GM19452 (cell line): ENCODE data around the gene H2AZ2.
"Not testable (repeated sequence)": the region's sequence is repeated elsewhere in the genome, so short reads cannot be mapped to it uniquely, and the experiment has no call there.

Source experiments
- ATAC-seq: cut with Tn5 transposase; IDR thresholded peaks from one replicate; pipeline ENCODE4 v1.9.1; 2021; ENCODE audit not compliant: unreplicated experiment

Gene H2AZ2

DNA sequence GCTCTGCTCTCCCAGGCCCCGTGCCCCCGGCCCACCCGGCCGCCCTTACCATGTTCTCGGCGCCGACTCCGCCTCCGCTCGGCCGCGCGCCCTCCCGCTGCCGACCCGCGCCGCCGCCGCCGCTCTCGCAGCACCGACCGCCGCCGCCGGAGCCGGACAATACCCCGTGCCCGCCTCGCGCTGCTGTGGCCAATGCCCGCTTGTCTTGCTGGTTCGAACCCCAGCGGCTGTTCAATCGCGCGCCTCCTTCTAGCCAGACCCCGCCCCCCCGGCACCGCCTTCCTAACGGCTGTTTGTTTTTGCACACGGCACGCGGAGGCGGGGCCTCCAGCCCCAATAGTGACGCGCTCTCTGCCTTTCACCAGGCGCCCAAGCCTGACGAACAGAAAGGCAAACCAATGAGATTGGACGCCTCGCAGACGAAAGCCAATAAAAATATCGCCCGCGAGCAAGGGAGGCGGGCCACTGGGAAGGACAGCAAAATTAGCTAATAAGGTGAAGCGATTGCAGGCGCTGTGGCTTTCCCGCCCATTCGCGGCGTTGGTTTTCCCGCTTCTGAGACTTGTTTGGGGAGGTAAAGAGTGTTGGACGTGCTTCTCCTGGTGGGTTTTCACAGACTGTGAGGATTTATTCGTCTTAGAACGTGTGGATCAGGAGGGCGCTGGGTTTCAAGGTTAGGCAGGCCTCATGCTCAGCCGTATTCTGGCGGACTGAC is at the start of gene H2AZ2:
Gene H2AZ2, minus strand, starts transcription at position 168 of the 715 bp plus-strand sequence. Its CDS starts 116 bp downstream, at position 52.
- peak; percentile 81 for ATAC-seq

DNA sequence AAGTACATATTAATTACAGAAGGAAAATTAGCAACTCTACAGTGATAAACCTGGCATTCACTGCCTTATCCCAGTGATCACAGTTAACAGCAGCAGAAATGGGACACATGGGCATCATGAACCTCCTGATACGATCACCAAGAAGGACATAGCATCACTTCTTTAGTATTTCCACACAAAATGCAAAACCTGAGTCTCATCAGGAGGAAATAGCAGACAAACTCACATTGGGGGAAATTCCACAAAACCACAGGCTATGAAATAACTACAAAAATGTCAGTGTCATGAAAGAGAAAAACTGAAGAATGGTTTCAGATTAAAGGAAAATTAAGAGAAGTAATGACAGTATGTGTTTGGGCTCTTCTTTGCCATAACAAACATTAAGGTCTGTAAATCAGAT is 49.4 kb upstream of the H2AZ2 start:
- no peak for ATAC-seq

DNA sequence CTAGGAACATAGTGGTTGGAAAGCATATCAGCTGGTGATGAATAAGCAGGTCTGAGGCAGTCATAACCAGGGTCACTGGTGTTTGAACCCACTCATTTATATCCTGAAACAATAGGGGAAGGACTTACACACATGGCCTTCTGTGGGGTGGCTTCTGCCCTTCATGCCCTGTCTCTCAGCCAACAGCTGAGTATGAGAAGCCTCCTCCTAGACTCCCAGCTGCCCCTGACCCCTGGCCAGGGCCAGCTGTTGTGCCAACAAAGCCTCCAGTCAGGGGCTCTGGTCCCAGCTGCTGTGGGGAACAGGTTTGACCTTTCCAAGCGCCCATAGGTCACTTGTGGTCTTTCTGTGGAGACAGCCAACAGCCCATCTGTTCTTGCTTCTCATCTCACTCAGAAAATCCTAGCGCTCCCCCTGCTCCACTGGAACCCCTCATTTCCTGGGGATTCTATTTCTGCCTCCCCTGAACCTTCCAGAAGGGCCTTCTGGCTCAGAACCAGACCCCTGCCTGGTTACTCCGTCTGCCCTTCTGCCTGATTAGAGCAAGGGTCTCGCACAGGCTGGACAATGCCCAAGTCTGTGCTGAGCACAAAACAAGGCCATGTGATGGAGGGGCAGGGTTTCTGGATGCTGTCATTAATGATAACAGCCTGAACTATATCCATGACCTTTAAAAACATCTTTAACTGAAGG is 47.1 kb upstream of the H2AZ2 start:
- ATAC-seq: no peak

DNA sequence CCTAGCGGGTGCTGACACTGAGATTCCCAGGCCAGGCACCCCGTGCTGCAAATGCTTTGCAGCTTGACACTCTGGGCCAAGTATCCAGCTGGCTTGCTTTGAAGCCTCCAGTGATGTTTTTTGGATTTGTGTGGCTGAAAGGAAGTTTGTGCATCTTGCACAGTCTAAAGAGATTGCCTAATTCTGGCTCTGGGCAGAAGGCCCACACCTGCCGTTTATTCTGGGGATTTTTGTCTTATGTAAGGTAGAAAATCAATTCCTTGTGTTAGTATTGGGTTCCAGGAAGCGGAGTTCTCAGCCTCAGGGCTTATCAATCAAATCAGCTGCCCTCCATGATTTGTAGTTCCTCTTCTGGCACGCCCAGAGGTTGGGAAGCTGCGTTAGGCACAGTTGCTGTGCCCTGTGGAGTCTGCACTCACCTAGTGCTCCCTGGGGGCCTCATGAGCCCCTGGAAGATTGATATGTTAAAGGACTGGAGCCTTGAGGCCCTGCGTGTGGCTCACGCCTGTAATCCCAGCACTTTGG is 45.9 kb upstream of the H2AZ2 start:
- ATAC-seq: no peak

DNA sequence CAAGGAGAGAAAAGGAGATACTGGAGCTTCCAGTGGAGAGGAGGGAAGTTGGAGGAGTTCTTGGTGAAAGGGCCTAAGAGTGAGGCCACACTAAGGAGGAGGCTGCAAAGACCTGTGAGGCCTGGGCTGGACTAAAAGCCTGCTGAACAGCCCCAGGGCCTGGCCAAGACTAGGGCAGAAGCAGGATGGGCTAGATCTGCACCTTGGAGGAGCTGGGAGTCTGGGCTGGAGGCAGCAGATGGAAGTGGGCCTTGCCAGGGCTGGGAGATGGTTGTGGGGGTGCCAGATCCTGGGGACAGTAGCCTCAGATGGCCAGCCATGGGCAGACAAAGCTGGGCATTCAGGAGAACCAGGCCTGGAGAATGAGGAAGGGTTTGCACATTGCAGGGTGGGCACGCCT is 43.9 kb upstream of the H2AZ2 start:
- no peak for ATAC-seq

DNA sequence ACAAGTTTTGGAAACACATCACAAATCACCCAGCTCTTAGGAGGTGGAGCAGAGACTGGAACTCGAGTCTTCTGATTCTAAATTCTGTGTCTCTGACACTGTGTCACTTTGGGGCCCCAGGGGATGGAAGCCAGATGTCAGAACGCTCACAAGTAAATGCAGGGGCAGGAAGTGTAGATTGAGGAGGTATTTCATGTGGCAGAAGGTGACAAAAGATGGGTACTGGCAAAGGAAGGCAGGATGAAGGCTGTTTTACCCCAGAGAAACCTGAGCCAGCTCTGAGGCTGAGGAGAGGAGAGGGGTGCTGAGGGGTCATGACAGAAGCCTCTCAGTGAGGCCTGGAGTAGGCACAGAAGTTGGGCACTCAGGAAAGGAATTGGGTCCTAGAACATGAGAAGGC is 43.5 kb upstream of the H2AZ2 start:
- no peak for ATAC-seq

DNA sequence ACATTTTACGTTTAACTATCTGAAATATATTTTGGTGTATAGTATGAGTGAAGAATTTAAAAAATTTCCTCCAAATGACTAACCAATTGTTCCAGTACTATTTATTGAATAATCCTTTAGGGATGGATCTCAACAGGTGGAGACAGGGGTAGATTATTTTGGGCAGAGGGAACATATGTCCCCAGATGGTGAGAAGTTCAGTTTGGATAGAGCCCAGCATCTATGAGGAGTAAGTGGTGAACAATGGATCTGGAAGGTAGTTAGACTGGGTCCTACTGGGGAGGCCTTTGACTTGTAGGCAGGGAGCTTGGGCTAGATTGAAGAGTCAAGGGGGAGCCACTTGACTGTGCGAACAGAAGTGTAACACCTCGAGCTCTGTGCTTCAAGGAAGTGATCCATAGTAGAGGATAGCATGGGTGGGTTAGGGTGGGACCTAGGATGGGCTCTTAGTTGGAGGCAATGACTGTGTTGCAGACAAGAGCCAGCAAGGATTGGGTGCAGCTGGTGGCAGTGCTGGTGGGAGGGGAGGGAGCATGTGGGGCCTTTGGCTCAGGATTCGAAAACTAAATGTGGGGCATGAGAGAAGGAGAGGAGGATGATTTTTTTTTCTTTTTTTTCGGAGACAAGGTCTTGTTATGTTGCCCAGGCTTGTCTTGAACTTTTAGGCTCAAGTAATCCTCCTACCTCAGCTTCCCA is 41.3 kb upstream of the H2AZ2 start:
- ATAC-seq: no peak

DNA sequence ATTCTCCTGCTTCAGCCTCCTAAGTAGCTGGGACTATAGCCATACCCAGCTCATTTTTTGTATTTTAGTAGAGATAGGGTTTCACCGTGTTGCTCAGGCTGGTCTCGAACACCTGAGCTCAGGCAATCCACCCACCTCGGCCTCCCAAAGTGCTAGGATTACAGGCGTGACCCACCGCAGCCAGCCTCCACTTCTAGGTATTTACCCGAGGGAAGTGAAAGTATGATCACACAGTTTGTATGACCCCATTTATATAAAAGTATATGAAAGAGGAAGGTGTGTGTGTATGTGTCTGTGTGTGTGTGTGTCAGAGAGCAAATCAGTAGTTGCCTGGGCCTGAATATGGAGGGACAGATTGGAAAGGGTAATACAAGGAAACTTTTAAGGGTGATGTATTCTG is 39.4 kb upstream of the H2AZ2 start:
- ATAC-seq: no peak

DNA sequence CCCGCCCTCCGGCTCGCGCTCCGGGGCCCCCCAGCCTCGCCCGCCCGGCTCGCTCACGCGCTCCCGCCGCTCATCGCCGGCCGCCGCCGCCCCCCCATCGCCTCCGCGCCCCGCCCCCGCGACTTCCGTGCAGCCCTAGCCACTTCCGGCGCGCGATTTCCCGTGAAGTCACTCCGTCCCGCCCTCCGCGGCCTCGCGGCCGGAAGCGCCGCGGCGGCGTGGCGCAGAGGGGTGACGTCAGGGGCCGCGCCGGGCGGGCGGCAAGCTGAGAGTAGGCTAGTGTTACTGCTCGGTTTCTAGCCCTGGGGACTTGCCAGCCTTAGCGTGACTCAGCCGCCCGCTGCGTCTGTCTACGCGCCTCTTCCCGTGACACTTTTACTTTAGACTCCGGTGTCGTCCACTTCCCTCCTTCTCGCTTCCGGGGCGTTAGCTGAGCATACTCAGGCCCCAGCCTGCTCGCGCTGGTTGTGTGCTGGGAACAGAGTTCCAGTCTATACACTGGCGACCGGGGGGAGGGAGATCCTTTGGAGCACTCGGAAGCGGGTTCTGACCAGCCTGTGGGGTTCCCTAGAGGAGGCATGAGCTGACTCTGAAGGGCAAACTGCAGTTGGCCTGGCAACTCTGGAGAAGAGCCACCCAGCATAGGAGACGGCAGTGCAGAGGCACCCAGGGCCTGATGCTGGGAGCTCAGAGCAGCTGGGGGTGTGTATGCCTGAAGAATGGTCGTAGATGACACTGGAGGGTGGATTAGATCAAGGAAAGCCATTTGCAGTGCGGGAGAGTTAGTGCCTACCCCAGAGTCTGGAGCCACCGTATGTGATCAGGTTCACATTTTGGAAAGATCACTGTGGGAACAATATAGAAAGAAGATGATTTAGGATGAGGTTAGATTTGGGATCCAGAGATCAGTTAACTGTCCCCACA is 37.8 kb upstream of the H2AZ2 start, which contains the start of gene PURB:
Gene PURB, minus strand, starts transcription at position 137 of the 924 bp plus-strand sequence. CDS start 182 bp downstream, outside the sequence.
- ATAC-seq: peak; percentile 86

DNA sequence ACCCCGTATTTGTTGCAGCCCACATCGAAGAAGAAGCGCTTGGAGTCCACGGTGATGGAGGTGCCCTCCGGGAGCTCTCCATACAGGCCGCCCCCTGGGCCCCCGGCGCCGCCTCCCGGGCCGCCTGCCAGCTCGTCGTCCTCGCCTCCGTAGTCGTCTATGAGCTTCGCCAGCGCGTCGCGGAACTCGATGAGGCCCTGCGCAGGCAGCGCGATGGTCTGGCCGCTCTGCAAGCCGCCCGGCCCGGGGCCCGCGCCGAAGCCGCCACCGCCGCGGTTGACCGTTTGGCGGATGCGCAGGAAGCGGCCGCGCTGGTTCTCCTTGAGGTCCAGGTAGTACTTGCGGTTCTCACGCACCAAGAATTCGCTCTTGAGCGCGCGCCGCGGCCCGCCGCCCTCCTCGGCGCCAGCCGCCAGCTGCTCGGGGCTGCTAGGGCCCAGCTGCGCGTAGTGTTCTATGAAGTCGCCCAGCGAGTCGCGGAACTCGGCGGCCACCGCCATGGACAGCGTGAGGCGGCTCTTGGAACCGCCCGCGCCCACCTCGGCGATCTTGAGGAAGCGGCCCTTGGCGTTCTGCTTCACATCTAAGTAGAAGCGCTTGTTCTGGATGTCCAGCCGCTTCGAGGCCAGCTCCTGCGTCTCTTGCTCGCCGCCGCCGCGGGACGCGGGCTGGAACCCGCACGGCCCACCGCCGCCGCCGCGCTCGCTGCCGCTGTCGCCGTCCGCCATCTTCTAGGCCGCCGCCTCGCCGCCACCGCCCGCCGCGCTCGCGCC is 36.9 kb upstream of the H2AZ2 start:
- ATAC-seq: peak; percentile 24

DNA sequence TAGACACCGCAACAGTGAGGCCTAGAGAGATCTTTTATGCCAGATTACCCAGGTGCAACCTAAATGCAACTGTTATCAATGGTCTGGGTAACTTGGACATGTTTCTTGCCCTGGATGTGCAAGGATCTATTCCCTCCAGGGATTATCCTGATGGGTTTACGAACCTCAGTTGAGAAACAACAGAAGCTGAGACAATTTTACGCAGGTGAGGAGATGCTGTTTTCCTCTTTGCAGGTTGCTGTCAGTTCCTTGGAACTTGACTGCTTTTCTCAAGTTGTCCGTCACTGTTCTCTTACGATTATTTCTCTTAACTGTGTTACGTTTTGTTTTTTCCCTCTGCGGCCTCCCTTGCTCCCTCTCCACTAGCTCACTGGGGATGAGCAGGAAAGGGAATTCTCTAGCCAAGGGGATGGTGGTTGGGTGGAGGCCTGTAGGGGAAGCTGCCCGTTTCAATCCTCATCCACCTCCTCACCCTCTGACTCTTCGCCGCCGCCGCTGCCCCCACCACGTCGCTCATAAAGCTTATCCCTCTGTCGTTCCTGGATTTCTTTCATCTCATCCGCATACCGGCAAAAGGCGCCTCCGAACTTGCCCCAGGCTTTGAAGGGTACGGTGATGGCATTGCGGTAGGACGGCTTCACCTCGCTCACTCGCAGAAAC is 36.2 kb upstream of the H2AZ2 start:
- ATAC-seq: no peak

DNA sequence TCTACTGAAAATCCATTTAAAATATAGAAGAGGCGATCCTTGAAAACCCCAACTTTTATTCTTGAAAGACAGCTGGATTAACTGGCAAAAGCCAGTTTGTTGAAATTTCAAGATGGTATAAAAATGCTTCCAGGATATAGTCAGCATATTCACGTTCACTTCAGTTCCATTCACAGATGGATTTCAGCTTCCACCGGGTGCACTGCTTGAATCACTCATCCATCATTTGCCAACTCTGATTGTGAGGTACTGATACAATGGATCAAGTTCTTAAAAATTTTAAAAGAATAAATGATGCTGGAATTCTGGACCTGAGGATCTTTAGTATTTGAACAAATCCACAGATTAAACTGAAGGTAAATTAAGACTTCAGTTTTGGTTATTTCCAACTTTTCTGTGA is 35.0 kb upstream of the H2AZ2 start:
- ATAC-seq: no peak

DNA sequence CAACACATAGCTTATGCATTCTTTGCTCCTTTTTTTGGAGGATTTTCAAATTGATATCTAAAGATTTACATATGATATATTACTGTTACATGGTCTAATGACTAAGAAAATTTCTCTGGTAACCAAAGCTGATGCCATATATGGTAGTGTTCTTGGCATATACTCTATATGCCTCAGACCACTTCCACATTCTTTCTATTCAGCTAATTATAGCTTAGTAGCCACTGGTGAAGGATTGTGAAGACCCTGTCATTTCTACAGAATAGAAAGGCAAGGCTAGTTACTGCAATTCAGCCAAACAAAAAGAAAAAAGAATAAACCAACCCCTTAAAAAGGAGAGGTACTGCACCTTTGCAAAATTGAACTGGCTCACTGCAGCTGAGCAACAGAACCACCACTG is 33.7 kb upstream of the H2AZ2 start:
- no peak for ATAC-seq

DNA sequence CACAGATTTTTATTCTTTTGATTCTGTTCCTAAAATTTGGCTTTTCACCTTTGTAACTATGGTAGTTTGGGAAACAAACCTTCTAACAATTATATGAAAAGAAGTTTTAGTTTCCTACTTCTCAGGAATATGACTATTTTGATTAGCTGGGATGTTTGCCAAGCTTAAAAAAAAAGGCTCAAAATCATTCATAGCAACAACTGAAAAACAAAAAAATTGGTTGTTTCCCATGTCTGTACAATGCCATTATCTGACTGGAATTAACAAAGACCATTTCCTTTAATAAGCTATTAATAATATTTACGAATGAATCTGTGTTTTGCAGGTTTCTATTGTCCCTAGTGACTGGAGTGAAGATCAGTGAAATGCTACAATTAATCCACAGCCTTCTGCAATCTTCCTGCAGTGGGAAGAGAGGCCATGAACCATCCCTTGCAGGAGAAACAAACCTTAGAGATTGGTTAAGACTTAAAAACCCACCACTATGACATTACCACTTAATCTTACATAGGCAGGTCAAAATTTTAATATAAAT is 33.2 kb upstream of the H2AZ2 start:
- ATAC-seq: no peak

DNA sequence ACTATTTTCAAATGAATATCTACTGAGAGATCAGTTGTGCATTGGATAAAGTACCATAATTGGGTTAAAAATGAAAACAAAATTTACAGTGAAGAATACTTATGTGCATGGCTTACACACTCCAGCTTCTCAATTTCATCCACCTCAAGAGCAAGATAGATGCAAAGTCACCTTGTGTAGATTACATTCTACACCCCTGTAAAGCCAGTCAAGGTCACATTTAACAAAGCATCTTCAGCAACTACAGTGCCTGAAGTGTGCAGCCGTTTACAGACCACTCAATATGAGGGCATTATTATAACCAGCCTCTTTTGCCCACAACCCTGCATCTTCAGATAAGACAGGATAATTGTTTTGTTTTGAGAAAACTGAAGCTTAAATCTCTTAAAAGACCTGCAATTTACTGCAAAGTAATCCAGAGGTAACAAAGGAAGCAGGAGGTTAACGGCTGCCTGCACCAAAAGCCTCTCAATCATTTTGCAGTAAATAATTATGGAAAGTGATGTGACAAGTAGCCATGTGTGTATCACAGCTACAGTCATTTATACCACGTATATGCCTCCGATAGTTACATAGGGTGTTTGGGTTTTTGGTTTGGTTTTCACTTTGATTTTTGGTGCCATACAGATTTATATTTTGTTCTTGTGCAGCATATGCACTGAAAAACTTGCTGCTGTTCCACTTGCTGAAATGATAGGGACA is 32.6 kb upstream of the H2AZ2 start:
- ATAC-seq: no peak

DNA sequence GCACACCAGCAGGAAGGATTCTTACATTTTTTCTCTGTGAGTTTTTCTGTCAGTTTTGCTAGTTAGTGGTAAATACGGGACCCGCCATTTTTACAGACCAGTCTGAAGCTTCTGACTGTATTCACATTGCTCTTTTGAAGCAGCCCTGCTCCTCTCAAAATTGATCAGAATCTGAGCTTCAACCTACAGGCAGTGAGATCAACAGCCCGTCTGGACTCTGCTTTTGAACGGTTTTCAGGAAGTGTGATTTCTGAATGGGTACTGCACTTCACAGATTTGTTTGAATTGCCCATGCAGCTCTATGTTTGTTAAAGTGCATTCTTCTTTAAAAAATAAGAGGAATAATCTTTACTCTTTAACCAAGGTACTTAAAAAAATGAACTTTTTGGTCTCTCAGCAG is 28.5 kb upstream of the H2AZ2 start:
- ATAC-seq: no peak

DNA sequence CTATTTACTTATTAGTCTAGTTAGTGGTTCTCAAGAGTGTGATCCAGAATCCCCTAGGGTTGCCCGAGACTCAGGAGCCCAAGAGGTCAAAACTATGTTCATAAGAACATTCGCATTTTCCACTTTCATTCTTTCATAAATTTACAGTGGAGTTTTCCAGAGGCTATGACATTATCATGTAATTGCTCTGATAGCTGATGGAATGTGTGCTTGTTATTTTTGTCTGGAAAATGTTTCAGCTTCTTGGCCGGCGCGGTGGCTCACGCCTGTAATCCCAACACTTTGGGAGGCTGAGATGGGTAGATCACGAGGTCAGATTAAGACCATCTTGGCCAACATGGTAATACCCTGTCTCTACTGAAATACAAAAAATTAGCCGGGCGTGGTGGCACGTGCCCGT is 27.4 kb upstream of the H2AZ2 start:
- no peak for ATAC-seq

DNA sequence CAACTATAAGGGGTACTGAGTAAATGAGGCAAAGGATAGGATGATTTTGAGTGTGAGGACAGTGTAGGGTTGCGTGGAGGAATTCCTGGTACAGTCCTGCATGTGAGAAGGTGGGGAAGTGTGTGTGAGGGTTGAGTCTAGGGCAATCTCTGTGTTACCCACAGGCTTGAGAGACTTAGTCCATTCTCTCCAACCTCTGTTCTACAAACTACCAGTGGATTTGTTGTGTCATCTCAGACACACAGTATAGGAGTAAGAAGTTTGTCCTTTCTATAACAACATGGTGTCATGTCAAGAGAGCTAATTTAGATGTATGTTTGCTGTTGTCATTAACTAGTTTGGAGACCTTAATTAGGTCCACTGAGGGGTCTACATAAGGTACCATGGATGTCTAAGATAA is 24.9 kb upstream of the H2AZ2 start:
- no peak for ATAC-seq

DNA sequence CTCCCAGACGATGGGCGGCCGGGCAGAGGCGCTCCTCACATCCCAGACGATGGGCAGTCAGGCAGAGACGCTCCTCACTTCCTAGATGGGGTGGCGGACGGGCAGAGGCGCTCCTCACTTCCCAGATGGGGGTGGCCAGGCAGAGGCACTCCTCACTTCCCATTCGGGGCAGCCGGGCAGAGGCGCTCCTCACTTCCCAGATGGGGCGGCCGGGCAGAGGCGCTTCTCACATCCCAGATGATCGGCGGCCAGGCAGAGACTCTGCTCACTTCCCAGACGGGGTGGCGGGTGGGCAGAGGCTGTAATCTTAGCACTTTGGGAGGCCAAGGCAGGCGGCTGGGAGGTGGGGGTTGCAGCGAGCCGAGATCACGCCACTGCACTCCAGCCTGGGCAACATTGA is 24.0 kb upstream of the H2AZ2 start:
- not testable (repeated sequence) for ATAC-seq
